MM.1S (cell line): Measurements from ENCODE around the gene TADA2B.

Experiments
- EZH2 ChIP-seq: fragments of 300-600 bp; sonication (generic); optimal IDR thresholded peaks from 2 replicates; pipeline ENCODE3; 2017; ENCODE audit warnings: low read depth, mild to moderate bottlenecking, antibody characterized with exemption, low read length, mixed read lengths
- EZH2phosphoT487 ChIP-seq: fragments of 300-600 bp; sonication (generic); IDR thresholded peaks from 2 replicates; pipeline ENCODE4 v1.6.1; 2018; ENCODE audit warnings: antibody characterized with exemption, low read length
- TF ChIP-seq, protein P1 (sequence below): fragments of 300-600 bp; sonication (generic); IDR thresholded peaks from 2 replicates; pipeline ENCODE4 v1.5.1; 2016; ENCODE audit warnings: antibody characterized with exemption, low read length, mixed read lengths

GRCh38 chr4:7048642-7049041 is 5.5 kb downstream of the TADA2B start:
- TF ChIP-seq EZH2phosphoT487, result no peak
- TF ChIP-seq, protein P1, sequence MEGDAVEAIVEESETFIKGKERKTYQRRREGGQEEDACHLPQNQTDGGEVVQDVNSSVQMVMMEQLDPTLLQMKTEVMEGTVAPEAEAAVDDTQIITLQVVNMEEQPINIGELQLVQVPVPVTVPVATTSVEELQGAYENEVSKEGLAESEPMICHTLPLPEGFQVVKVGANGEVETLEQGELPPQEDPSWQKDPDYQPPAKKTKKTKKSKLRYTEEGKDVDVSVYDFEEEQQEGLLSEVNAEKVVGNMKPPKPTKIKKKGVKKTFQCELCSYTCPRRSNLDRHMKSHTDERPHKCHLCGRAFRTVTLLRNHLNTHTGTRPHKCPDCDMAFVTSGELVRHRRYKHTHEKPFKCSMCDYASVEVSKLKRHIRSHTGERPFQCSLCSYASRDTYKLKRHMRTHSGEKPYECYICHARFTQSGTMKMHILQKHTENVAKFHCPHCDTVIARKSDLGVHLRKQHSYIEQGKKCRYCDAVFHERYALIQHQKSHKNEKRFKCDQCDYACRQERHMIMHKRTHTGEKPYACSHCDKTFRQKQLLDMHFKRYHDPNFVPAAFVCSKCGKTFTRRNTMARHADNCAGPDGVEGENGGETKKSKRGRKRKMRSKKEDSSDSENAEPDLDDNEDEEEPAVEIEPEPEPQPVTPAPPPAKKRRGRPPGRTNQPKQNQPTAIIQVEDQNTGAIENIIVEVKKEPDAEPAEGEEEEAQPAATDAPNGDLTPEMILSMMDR, result no peak
- no peak for TF ChIP-seq EZH2
